HepG2 (cell line): ENCODE measurements around the gene CBLB.

Experiments used
- JUN ChIP-seq: sonication (generic); formaldehyde crosslinking; IDR thresholded peaks from 2 replicates; pipeline ENCODE4 v1.4.0; 2020; ENCODE audit warnings: mild to moderate bottlenecking, missing genetic modification reagents
- PBX2 ChIP-seq: IDR thresholded peaks from 2 replicates; pipeline ENCODE4 v1.6.1; 2016; ENCODE audit warnings: control low read depth

- TF ChIP-seq JUN (CRISPR knock-in tag) (no peak), PBX2 (CRISPR knock-in tag) (no peak)
Measured at GRCh38 chr3:105907777-105908176, 39.0 kb upstream of the CBLB start.
